ENCODE data around the gene AKAP1. TPM values are rescaled to one million over a fixed set of nuclear protein-coding genes. Genes with fewer than 3 reads are reported as not detected.

AKAP1 gene
- total RNA-seq, 4 donors from 2014 or later: 31.0 to 36.9 (median 36.3) TPM

- TF ChIP-seq, protein P1, sequence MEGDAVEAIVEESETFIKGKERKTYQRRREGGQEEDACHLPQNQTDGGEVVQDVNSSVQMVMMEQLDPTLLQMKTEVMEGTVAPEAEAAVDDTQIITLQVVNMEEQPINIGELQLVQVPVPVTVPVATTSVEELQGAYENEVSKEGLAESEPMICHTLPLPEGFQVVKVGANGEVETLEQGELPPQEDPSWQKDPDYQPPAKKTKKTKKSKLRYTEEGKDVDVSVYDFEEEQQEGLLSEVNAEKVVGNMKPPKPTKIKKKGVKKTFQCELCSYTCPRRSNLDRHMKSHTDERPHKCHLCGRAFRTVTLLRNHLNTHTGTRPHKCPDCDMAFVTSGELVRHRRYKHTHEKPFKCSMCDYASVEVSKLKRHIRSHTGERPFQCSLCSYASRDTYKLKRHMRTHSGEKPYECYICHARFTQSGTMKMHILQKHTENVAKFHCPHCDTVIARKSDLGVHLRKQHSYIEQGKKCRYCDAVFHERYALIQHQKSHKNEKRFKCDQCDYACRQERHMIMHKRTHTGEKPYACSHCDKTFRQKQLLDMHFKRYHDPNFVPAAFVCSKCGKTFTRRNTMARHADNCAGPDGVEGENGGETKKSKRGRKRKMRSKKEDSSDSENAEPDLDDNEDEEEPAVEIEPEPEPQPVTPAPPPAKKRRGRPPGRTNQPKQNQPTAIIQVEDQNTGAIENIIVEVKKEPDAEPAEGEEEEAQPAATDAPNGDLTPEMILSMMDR (IDR thresholded peaks at IDR 0.05; ENCODE audit: low read depth): no peak
Measured at GRCh38 chr17:57146273-57146672, 61.2 kb downstream of the AKAP1 start.

DNA sequence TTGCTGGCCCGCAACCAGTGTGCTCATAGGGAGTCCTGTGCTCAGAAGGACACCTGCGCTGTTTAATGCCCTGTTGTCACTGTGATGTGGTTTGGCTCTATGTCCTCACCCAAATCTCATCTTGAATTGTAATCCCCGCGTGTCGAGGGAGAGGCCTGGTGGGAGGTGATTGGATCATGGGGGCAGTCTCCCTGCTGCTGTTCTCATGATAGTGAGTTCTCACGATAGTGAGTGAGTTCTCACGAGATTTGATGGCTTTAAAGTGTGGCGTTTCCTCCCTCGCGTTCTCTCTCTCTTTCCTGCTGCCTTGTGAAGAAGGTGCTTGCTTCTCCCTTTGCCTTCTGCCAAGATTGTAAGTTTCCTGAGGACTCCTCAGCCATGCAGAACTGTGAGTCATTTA, 66.8 kb downstream of the AKAP1 start:
- TF ChIP-seq, protein P1 (IDR thresholded peaks at IDR 0.05; ENCODE audit: low read depth): no peak

DNA sequence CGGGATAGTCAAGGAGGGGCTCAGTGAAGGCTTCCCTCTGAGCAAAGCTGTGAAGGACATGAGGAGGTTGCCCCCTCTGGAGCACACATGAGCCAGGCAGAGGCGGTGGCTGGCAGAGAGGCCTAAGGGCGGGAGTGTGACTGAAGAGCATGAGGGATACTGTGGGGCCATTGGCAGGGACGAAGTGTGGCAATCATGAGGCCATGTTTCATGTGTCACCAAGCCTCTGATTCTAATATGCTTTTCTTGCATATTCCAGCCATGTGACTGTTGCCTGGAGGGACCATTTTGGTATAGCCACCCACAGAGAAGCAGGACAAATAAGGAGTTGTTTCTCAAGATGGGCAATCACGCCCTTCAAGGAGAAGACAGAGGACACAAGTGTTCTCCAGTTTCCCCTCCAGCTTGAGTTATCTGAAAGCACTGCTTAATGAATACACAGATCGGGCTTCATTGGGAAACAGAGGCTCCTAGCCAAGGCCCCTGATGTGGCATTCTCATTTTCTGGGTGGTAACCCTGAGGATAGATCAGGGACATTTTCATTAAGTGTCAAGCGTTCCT, 68.0 kb downstream of the AKAP1 start:
- TF ChIP-seq, protein P1 (IDR thresholded peaks at IDR 0.05; ENCODE audit: low read depth): no peak

DNA sequence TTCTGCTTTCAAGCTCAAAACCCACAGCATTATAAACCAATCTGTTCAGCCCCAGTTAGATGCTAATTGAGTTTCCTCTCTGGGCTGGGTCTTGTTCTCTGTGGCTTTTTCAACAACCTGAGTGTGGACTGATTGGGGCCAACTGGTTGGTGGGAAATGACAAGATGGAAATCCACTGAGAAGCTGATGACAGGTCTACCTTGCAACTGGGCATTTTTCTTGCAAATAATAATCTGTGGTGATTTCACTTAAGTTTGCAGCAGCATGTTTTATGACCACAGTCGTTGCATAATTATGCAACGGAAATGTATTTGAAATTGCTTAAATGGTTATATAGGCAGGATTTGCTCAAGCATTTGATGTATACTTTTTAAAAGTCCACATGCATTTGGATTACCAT, 69.9 kb downstream of the AKAP1 start:
- TF ChIP-seq, protein P1 (IDR thresholded peaks at IDR 0.05; ENCODE audit: low read depth): no peak

- TF ChIP-seq, protein P1 (IDR thresholded peaks at IDR 0.05; ENCODE audit: low read depth): no peak
Measured at GRCh38 chr17:57158325-57158724, 73.3 kb downstream of the AKAP1 start.

DNA sequence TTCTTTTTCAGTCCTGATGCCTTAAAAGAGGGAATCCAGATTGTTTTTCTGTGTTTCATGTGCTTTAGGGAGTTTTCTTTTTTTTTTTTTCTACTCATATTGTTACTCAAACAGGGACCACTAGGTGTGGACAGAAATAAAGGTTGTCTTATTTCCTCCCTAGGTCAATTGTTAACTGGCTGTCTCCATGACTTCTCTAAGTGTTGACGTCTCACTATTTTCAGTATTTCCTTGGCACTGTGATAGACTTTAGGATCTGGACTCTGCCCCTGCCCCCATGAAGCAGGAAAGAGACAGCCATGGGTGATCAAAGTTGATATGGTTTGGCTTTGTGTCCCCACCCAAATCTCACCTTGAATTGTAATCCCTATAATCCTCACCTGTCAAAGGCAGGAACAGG, 73.7 kb downstream of the AKAP1 start:
- TF ChIP-seq, protein P1 (IDR thresholded peaks at IDR 0.05; ENCODE audit: low read depth): no peak

DNA sequence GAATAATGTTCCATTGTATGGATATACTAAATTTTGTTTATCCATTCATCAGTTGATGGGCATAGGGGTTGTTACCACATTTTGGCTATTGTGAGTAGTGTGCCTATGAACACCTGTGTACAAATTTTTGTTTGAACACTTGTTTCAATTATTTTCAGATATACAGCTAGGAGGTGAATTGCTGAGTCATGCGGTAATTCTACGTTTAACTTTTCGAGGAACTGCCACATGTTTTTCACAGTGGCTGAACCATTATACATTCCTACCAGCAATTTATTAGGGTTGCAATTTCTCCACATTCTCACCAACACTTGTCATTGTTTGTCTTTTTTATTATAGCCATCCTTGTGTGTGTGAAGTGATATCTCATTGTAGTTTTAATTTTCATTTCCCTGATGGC, 75.6 kb downstream of the AKAP1 start:
- TF ChIP-seq, protein P1 (IDR thresholded peaks at IDR 0.05; ENCODE audit: low read depth): no peak
